ENCODE data around the gene NRM.

DNA sequence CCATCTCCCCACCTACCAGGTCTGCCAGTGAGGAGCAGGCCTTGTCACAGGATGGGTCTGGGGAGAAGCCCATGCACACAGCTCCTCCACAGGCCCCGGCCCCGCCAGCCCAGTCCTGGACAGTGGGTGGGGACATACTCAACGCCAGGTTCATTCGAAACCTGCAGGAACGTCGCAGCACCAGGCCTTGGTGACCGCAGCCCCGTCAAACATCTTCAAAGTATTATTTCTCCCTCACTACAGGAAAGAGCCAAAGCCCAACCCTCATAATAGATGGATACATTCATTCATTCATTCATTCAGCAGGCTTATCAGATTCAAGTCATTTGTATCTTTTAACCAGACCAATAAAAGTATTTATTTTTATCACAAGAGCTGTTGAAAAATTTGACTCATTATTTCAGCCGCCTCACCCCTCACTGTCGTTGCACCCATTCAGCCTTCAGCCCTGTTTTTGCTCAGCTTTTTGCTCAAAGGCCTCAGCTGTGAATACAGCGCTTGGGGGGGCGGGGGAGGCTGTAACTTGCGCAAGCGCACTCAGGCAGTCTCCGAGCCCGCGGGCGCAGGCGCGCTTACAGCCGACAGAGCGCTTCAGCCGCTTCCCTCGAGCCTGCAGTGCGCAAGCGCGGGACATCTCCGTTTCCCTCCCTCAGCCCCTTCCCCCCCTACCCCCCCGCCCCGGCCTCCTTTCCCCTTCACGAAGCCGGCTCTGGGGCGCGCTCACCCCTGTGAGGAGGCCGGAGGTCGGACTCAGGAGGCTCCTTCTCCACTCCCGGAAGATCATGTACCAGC, 44.1 kb downstream of the NRM start, which contains the start of gene C6orf136:
- TF ChIP-seq GATA2 (IDR thresholded peaks at IDR 0.05; ENCODE audit: low read depth, low read length) (0 out of 2 replicates have a peak, but pooled peaks have one; percentile 20), GATA3 (IDR thresholded peaks at IDR 0.05; ENCODE audit: low read depth, low read length) (no peak)
